GM12878 (cell line): ENCODE measurements around the gene BCCIP. TPM values are rescaled to one million over a fixed set of nuclear protein-coding genes. Genes with fewer than 3 reads are reported as not detected.
A peak's percentile ranks its signal among the peaks of the same experiment; 100 is the strongest.

Source experiments
- BCLAF1 ChIP-seq: fragments of 450-650 bp; IDR thresholded peaks from 2 replicates; pipeline ENCODE4 v1.6.1; 2017; ENCODE audit warnings: antibody characterized with exemption, mild to moderate bottlenecking, moderate library complexity
- DPF2 ChIP-seq: fragments of 450-650 bp; IDR thresholded peaks from 2 replicates; pipeline ENCODE4 v1.6.1; 2017; ENCODE audit warnings: mild to moderate bottlenecking
- ETV6 ChIP-seq, 2 experiments: fragments of 450-650 bp in 1 of 2; IDR thresholded peaks in 1 of 2; conservative IDR thresholded peaks in 1 of 2; 2 replicates each; pipeline ENCODE4 v1.6.1; 2014; ENCODE audit warnings: antibody characterized with exemption in 1 of 2, borderline replicate concordance in 1 of 2, low read depth in 1 of 2, mild to moderate bottlenecking in 1 of 2, moderate library complexity in 1 of 2
- FOXM1 ChIP-seq: IDR thresholded peaks from 2 replicates; pipeline ENCODE4 v1.6.1; 2012; ENCODE audit warnings: low read depth, mild to moderate bottlenecking, inconsistent platforms, low read length, moderate library complexity
- MAX ChIP-seq: IDR thresholded peaks from 2 replicates; pipeline ENCODE4 v1.6.1; 2012; ENCODE audit warnings: low read depth, low read length, improper control_type of control experiment
- MYB ChIP-seq: fragments of 150-350 bp; IDR thresholded peaks from 2 replicates; pipeline ENCODE4 v1.6.1; 2014; ENCODE audit warnings: mild to moderate bottlenecking, low read depth, low read length, borderline replicate concordance
- NBN ChIP-seq: fragments of 450-650 bp; IDR thresholded peaks from 2 replicates; pipeline ENCODE4 v1.6.1; 2016
- NFYB ChIP-seq: IDR thresholded peaks from 2 replicates; pipeline ENCODE4 v1.6.1; 2011; ENCODE audit warnings: low read depth, mild to moderate bottlenecking, low read length, improper control_type of control experiment, moderate library complexity; ENCODE audit not compliant: insufficient read depth
- NKRF ChIP-seq: fragments of 450-650 bp; conservative IDR thresholded peaks from 2 replicates; pipeline ENCODE4 v1.6.1; 2017; ENCODE audit warnings: mild to moderate bottlenecking, moderate library complexity
- PAX8 ChIP-seq: fragments of 450-650 bp; IDR thresholded peaks from 2 replicates; pipeline ENCODE4 v1.6.1; 2017; ENCODE audit warnings: mild to moderate bottlenecking, moderate library complexity
- SIN3A ChIP-seq: IDR thresholded peaks from 2 replicates; pipeline ENCODE4 v1.6.1; 2012; ENCODE audit warnings: low read depth, low read length, improper control_type of control experiment
- SMAD1 ChIP-seq: fragments of 450-650 bp; IDR thresholded peaks from 2 replicates; pipeline ENCODE4 v1.6.1; 2018; ENCODE audit warnings: mild to moderate bottlenecking, low read depth; ENCODE audit not compliant: partially characterized antibody
- SMC3 ChIP-seq: IDR thresholded peaks from 2 replicates; pipeline ENCODE4 v1.6.1; 2011; ENCODE audit warnings: low read length, improper control_type of control experiment, borderline replicate concordance
- SRF ChIP-seq, 2 experiments: IDR thresholded peaks; 2 replicates each; pipeline ENCODE4 v1.6.1; 2011; ENCODE audit warnings: low read depth in 2 of 2, low read length in 2 of 2, mild to moderate bottlenecking in 1 of 2, moderate library complexity in 1 of 2
- USF1 ChIP-seq: IDR thresholded peaks from 2 replicates; pipeline ENCODE4 v1.6.1; 2011; ENCODE audit warnings: borderline replicate concordance, low read depth, mild to moderate bottlenecking, moderate library complexity, mixed read lengths, low read length; ENCODE audit not compliant: insufficient read depth; ENCODE audit errors: extremely low read length
- USF2 ChIP-seq: IDR thresholded peaks from 2 replicates; pipeline ENCODE4 v1.6.1; 2011; ENCODE audit warnings: low read depth, low read length, improper control_type of control experiment, borderline replicate concordance
- ZBTB4 ChIP-seq: fragments of 450-650 bp; formaldehyde crosslinking; IDR thresholded peaks from 2 replicates; pipeline ENCODE4 v1.4.0; 2022; ENCODE audit warnings: mild to moderate bottlenecking, moderate library complexity
- polyA plus RNA-seq, 11 experiments: library from polyadenylated mRNA; depleted of rRNA in 4 of 11; unstranded in 6 of 11; stranded (reverse) in 5 of 11; fragments of >200 nt; fragmentation: Nextera tagmentation in 4 of 11; fragmentation: Illumina TruSeq in 1 of 11; extraction: Ambion mirVana in 4 of 11; extraction: Trizol in 1 of 11; gene quantifications; 1 replicate in 1 of 11; 2 replicates in 10 of 11; pipeline versions ENCODE4 v1.2.1 to v1.2.3, GENCODE V29; 2011 to 2016; ENCODE audit warnings: inconsistent platforms in 2 of 11, missing spikeins in 2 of 11, low read depth in 1 of 11
- total RNA-seq, 4 experiments: library from RNA; depleted of rRNA in 3 of 4; stranded (reverse); fragments of >200 nt in 3 of 4; fragmentation: Illumina TruSeq in 1 of 4; extraction: Trizol in 1 of 4; gene quantifications; 2 replicates each; pipeline versions ENCODE4 v1.2.1 to v1.2.3, GENCODE V29; 2013 to 2021

The BCCIP gene
- total and polyA plus RNA-seq, 10 of the 15 experiments (the other 5 are each of a cell fraction or from before 2014, with no cell fraction given) = 61.2 to 225 (median 127) TPM

GRCh38 chr10:125822878-125823662, at the start of gene BCCIP, which contains the start of gene UROS (continued):
- no peak for TF ChIP-seq MYB
- peak; percentile 94 for TF ChIP-seq NKRF
- TF ChIP-seq SRF (IDR thresholded peaks at IDR 0.05; ENCODE audit: low read depth in 2 of 2, low read length in 2 of 2) = no peak
- peak; percentile 98 for TF ChIP-seq NBN
- TF ChIP-seq USF2 = no peak
- no peak for TF ChIP-seq USF1
- TF ChIP-seq SIN3A = peak; percentile 78
- TF ChIP-seq DPF2 = peak; percentile 90
- no peak for TF ChIP-seq ETV6 (conservative IDR thresholded peaks at IDR 0.05 in 1 of 2, IDR thresholded peaks at IDR 0.05 in 1 of 2; ENCODE audit: borderline replicate concordance in 1 of 2, low read depth in 1 of 2)
- TF ChIP-seq ZBTB4 (CRISPR knock-in tag) = no peak
- no peak for TF ChIP-seq NFYB
- no peak for TF ChIP-seq SMC3
- TF ChIP-seq MAX = peak; percentile 34
- no peak for TF ChIP-seq FOXM1
- TF ChIP-seq BCLAF1 = peak; percentile 99
- no peak for TF ChIP-seq PAX8
- TF ChIP-seq SMAD1 = no peak
